ENCODE data around the gene ROCK2. TPM values are rescaled to one million over a fixed set of nuclear protein-coding genes. Genes with fewer than 3 reads are reported as not detected.

Gene ROCK2
- total RNA-seq, 4 donors from 2014 or later = 90.0 to 119 (median 101) TPM

GRCh38 chr2:11370377-11371091 is 26.1 kb upstream of the ROCK2 start:
- TF ChIP-seq POLR2A (IDR thresholded peaks at IDR 0.05; ENCODE audit: low read depth) (no peak), CTCF (IDR thresholded peaks at IDR 0.05) (no peak), POLR2AphosphoS5 (IDR thresholded peaks at IDR 0.05) (no peak), EP300 (IDR thresholded peaks at IDR 0.05) (no peak)
- Histone ChIP-seq H3K4me3 (no peak overlapping the region), H3K27ac (replicated peaks in 1 of 4) (no peak overlapping the region), H3K4me1 (peaks cover 26 to 68% (median 54%) of the 10 kb centered on the region in 4 donors), H3K27me3 (no peaks in the 10 kb centered on the region), H3K9me3 (no peaks in the 10 kb centered on the region), H3K36me3 (no peaks in the 10 kb centered on the region)
- no peak for DNase-seq (ENCODE audit: extremely low spot score)
- intact Hi-C loops (cut with DNase I) = no loop called here
- 84% methylated on average over 10 of the region's 10 CpGs for WGBS

GRCh38 chr2:11368059-11368572 is 23.7 kb upstream of the ROCK2 start:
- Histone ChIP-seq H3K4me1 (peaks cover 11 to 45% (median 31%) of the 10 kb centered on the region in 4 donors), H3K4me3 (peak overlapping the region; percentile 32 to 43 (median 35)), H3K27ac (replicated peaks in 1 of 4) (peak overlapping the region; percentile 42 to 75 (median 66)), H3K36me3 (no peaks in the 10 kb centered on the region), H3K27me3 (no peaks in the 10 kb centered on the region), H3K9me3 (no peaks in the 10 kb centered on the region)
- WGBS = 6% methylated on average over 10 of the region's 10 CpGs
- intact Hi-C loops (cut with DNase I) = no loop called here
- no peak for DNase-seq (ENCODE audit: extremely low spot score)
- TF ChIP-seq POLR2A (IDR thresholded peaks at IDR 0.05; ENCODE audit: low read depth) (no peak), CTCF (IDR thresholded peaks at IDR 0.05) (no peak), POLR2AphosphoS5 (IDR thresholded peaks at IDR 0.05) (peak; percentile 24 to 52)

- Histone ChIP-seq H3K4me3 (no peak overlapping the region), H3K9me3 (no peaks in the 10 kb centered on the region), H3K27ac (replicated peaks in 1 of 4) (peak overlapping the region in 3 of 4 donors; percentile 42 to 75 (median 71)), H3K4me1 (peaks cover 11 to 36% (median 25%) of the 10 kb centered on the region in 4 donors), H3K36me3 (no peaks in the 10 kb centered on the region), H3K27me3 (no peaks in the 10 kb centered on the region)
- no peak for TF ChIP-seq POLR2A (IDR thresholded peaks at IDR 0.05; ENCODE audit: low read depth)
- no peak for TF ChIP-seq POLR2AphosphoS5 (IDR thresholded peaks at IDR 0.05)
- no peak for TF ChIP-seq EP300 (IDR thresholded peaks at IDR 0.05)
- no peak for TF ChIP-seq CTCF (IDR thresholded peaks at IDR 0.05)
- 86% methylated on average over 1 of the region's 1 CpG for WGBS
- intact Hi-C loops (cut with DNase I) = no loop called here
- no peak for DNase-seq (ENCODE audit: extremely low spot score)
Observed at GRCh38 chr2:11367170-11367730, 22.8 kb upstream of the ROCK2 start.

GRCh38 chr2:11366326-11366741 is 21.9 kb upstream of the ROCK2 start:
- Histone ChIP-seq H3K9me3 (no peaks in the 10 kb centered on the region), H3K27me3 (no peaks in the 10 kb centered on the region), H3K4me1 (peaks cover 11 to 30% (median 25%) of the 10 kb centered on the region in 4 donors), H3K27ac (replicated peaks in 1 of 4) (no peak overlapping the region), H3K36me3 (no peaks in the 10 kb centered on the region), H3K4me3 (no peak overlapping the region)
- intact Hi-C loops (cut with DNase I) = no loop called here
- no peak for DNase-seq (ENCODE audit: extremely low spot score)
- TF ChIP-seq EP300 (IDR thresholded peaks at IDR 0.05) (no peak), POLR2AphosphoS5 (IDR thresholded peaks at IDR 0.05) (no peak), POLR2A (IDR thresholded peaks at IDR 0.05; ENCODE audit: low read depth) (no peak), CTCF (IDR thresholded peaks at IDR 0.05) (no peak)
- 95% methylated on average over 5 of the region's 5 CpGs for whole genome bisulfite sequencing
